Measurements from ENCODE around the gene GABRP.
"Not testable (repeated sequence)": the region's sequence is repeated elsewhere in the genome, so short reads cannot be mapped to it uniquely, and the experiment has no call there.

Gene GABRP

GRCh38 chr5:170760113-170760512, 23.4 kb upstream of the GABRP start:
- TF ChIP-seq, protein P1, sequence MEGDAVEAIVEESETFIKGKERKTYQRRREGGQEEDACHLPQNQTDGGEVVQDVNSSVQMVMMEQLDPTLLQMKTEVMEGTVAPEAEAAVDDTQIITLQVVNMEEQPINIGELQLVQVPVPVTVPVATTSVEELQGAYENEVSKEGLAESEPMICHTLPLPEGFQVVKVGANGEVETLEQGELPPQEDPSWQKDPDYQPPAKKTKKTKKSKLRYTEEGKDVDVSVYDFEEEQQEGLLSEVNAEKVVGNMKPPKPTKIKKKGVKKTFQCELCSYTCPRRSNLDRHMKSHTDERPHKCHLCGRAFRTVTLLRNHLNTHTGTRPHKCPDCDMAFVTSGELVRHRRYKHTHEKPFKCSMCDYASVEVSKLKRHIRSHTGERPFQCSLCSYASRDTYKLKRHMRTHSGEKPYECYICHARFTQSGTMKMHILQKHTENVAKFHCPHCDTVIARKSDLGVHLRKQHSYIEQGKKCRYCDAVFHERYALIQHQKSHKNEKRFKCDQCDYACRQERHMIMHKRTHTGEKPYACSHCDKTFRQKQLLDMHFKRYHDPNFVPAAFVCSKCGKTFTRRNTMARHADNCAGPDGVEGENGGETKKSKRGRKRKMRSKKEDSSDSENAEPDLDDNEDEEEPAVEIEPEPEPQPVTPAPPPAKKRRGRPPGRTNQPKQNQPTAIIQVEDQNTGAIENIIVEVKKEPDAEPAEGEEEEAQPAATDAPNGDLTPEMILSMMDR (IDR thresholded peaks at IDR 0.05; ENCODE audit: insufficient read depth, low read length), result no peak
- Histone ChIP-seq H3K4me3 (replicated peaks; ENCODE audit: insufficient read depth, low read length) (no peak overlapping the region), H3K27me3 (ENCODE audit: insufficient read depth, poor library complexity, severe bottlenecking) (no peaks in the 10 kb centered on the region), H3K27ac (replicated peaks) (no peak overlapping the region)
- no peak for DNase-seq (ENCODE audit: low read depth in 1 of 2, low spot score in 1 of 2)

GRCh38 chr5:170761048-170761707, 22.3 kb upstream of the GABRP start:
- Histone ChIP-seq H3K27me3 (ENCODE audit: insufficient read depth, poor library complexity, severe bottlenecking) (no peaks in the 10 kb centered on the region), H3K27ac (replicated peaks) (no peak overlapping the region), H3K4me3 (replicated peaks; ENCODE audit: insufficient read depth, low read length) (no peak overlapping the region)
- TF ChIP-seq SPI1 (IDR thresholded peaks at IDR 0.05; ENCODE audit: borderline replicate concordance, low read depth) (no peak), REST (IDR thresholded peaks at IDR 0.05; ENCODE audit: insufficient replicate concordance, low read depth) (no peak), GABPA (IDR thresholded peaks at IDR 0.05; ENCODE audit: low read depth) (no peak), POLR2AphosphoS5 (IDR thresholded peaks at IDR 0.05; ENCODE audit: low read depth) (no peak)
- TF ChIP-seq, protein P1 (IDR thresholded peaks at IDR 0.05; ENCODE audit: insufficient read depth, low read length), result no peak
- no peak for DNase-seq (ENCODE audit: low read depth in 1 of 2, low spot score in 1 of 2)

DNA sequence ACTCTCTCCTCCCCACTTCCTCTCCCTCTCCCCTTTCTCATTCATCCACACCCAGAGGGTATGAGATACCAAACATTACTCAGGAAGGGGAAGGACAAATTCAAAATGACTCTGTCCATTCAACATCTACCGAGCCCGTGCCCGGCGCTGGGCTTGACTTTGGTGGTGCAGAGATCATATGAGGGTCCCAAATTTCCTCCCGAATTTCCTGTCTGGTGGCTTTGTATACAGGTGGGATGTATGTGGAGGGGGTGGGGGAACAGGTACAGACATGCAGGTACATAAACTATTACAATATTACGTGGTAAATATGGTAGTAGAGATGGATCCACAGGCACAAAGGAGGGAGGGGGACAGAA, 21.8 kb upstream of the GABRP start:
- no peaks in the 10 kb centered on the region for H3K27me3 ChIP-seq (ENCODE audit: insufficient read depth, poor library complexity, severe bottlenecking)
- H3K27ac ChIP-seq (replicated peaks), result no peak overlapping the region
- no peak overlapping the region for H3K4me3 ChIP-seq (replicated peaks; ENCODE audit: insufficient read depth, low read length)
- DNase-seq (ENCODE audit: low read depth in 1 of 2, low spot score in 1 of 2), result no peak
- no peak for TF ChIP-seq REST (IDR thresholded peaks at IDR 0.05; ENCODE audit: insufficient replicate concordance, low read depth)
- no peak for TF ChIP-seq GABPA (IDR thresholded peaks at IDR 0.05; ENCODE audit: low read depth)
- TF ChIP-seq, protein P1 (IDR thresholded peaks at IDR 0.05; ENCODE audit: insufficient read depth, low read length), result no peak
- no peak for TF ChIP-seq SPI1 (IDR thresholded peaks at IDR 0.05; ENCODE audit: borderline replicate concordance, low read depth)
- no peak for TF ChIP-seq POLR2AphosphoS5 (IDR thresholded peaks at IDR 0.05; ENCODE audit: low read depth)

DNA sequence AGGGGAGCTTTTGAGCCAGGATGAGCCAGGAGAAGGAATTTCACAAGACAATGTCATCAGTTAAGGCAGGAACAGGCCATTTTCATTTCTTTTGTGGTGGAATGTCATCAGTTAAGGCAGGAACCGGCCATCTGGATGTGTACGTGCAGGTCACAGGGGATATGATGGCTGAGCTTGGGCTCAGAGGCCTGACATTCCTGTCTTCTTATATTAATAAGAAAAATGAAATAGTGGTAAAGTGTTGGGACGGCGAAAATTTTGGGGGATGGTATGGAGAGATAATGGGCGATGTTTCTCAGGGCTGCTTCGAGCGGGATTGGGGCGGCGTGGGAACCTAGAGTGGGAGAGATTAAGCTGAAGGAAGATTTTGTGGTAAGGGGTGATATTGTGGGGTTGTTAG, 21.2 kb upstream of the GABRP start:
- H3K27ac ChIP-seq (replicated peaks); H3K27me3 ChIP-seq (ENCODE audit: insufficient read depth, poor library complexity, severe bottlenecking); H3K4me3 ChIP-seq (replicated peaks; ENCODE audit: insufficient read depth, low read length); DNase-seq (ENCODE audit: low read depth in 1 of 2, low spot score in 1 of 2): not testable (repeated sequence)

GRCh38 chr5:170765868-170766267, 17.7 kb upstream of the GABRP start:
- DNase-seq (ENCODE audit: low read depth in 1 of 2, low spot score in 1 of 2); H3K27ac ChIP-seq (replicated peaks); H3K27me3 ChIP-seq (ENCODE audit: insufficient read depth, poor library complexity, severe bottlenecking); H3K4me3 ChIP-seq (replicated peaks; ENCODE audit: insufficient read depth, low read length): not testable (repeated sequence)
